GOT3 (cell line): ENCODE measurements around the gene KIF23.

ENCODE experiments used
- DNase-seq: peaks from one replicate; lab custom pipeline; 2025; ENCODE audit warnings: mixed read lengths; lab: John Stamatoyannopoulos, UW

KIF23 gene

GRCh38 chr15:69466733-69467132 lies 52.6 kb downstream of the KIF23 start:
- DNase-seq, result no peak

DNA sequence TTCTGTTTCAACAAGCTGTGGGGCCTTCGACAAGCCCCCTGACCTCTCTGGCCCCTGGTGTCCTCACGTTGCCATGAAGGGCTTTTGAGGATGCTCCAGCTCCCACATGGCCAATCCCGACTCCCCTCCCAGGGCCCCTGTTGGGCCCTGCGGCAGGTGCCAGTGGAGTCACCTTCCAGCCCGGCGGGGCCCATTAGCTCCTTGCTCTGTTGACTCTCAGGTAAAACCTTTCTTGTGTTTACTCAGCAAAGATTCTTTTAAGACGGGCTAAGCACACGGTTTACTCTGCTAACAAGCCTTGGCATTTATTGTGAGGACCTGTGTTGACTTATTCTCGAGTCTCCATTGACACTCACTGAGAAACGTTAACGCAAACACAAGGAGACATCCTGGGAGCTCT lies 53.5 kb downstream of the KIF23 start:
- no peak for DNase-seq

GRCh38 chr15:69468241-69469121 lies 54.3 kb downstream of the KIF23 start:
- DNase-seq, result no peak

DNA sequence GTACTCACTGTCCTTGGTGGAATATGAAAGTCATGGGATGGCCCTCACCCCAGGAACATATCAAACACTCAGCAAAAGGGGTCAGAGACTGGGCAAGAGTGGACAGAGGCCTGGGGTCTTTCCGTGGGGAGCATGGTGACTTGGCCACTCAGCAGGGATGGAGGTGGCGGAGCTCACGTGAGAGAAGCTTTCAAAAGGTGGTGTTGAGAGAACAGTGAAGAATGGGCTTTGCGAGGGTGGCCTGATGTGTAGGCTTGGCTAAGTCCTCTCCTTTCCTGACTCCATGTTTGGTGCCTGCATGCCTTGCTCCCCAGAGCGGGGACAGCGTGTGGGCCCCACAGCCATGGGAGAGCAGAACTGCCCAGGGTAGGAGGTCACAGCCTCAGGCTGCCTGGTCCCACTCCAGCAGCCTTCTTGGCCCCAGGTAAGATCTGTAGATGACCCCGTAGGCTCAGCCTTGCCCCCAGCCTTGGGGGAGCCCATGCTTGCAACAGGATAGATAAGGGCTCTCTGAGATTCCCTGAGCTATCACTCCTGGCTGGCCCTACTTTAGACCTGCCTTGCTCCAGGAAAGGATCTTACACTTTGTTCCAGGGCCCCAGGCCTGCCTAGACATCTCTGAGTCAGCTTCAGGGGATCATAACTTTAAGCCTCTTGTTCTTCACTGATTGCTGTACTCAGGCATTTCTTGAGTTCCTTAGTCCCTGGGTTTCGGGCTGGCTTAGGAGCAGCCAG lies 55.5 kb downstream of the KIF23 start:
- no peak for DNase-seq

DNA sequence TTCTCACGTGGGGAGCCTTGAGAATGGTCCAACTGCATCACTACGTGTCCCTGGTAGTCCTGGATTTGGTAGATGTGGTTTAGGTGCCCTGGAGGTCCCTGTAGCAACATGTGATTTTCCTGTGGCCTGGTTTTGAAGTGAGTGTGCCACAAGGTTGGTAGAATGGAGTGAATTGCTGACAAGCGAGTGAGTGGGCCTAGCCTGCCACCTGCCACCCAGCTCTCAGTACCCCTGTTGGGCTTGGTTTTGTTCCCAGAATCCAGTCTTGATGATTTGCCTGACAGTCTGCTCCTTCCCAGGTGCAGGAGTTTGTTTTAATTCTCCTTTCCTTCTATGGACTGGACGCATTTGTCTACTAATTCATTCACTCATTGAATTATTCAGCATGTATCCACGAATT lies 57.9 kb downstream of the KIF23 start:
- DNase-seq, result no peak

DNA sequence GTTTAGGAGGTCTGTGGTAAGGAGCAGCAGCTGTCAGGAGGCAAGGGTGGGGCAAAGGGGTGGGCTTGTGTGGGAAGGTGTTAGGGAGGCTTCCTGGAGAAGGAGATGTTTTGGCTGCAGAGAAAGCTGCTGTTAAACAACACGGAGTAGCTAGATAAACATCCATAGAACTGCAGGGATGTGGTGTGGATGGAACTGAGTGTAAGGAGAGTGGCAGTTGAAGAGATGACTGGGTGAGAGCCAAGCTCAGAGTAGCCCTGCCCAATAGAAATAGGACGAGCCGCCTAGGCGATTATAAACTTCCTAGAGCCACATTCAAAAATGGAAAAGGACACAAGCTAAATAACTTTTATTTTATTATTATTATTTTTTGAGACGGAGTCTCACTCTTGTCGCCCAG lies 58.4 kb downstream of the KIF23 start:
- DNase-seq, result no peak

GRCh38 chr15:69474291-69474690 lies 60.1 kb downstream of the KIF23 start:
- no peak for DNase-seq

DNA sequence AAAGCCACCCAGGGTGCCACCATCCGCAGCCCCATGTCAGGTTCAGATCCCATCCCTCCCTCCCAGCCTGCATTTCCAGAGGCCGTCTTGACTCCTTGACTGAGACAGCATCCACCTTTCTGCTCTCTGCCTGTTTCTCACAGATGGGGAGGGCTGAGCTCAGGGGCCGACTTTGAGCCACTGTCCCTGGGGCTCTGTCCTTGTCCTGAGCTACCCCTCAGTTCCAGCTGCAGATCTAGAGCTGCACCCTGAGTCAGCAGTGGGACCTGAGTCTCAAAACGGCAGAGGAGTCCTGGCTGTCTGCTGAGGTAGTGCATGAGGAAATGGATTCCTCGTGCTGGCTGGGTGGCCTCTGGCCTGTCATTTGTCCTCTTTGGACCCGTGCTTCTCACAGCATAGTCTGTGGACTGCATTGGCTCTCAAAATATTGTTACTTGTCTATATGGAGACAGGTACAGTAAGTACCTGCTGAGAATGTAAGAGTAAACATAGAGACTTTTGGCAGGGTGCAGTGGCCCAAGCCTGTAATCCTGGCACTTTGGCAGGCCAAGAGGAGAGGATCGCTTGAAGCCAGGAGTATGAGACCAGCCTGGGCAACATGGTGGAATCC lies 60.8 kb downstream of the KIF23 start:
- no peak for DNase-seq

DNA sequence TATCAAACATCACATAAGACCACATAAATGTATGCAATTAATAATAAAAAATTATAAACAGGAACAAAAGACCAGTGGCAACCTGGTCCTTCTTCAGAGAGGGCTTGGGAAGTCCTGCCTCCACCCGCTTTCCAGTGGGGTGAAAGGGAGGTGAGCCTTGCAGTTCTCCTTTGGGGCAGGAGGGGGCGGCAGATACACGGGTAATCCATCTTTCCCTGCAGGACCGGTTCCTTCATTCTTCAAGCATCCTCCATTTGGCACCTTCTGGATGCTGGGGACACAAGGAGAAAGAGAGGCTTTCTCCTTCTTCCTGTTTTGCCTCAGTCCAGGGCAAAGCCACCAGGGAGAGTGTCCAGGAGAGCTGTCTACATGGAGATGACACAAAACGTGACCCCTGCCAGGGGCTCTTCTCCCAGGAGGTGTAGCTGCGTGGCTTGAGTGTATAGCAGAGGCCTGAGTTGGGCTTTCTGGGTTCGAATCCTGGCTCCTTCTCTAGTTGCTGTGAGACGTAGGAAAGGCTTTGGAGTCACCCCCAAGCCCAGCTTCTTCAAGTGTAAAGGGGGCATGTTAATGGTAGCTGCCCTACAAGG lies 61.7 kb downstream of the KIF23 start:
- peak; percentile 44 for DNase-seq

- no peak for DNase-seq
These were observed 62.7 kb downstream of the KIF23 start for GRCh38 chr15:69476704-69477473.

- no peak for DNase-seq
These were observed 64.2 kb downstream of the KIF23 start for GRCh38 chr15:69478259-69478781.

- no peak for DNase-seq
These were observed 64.9 kb downstream of the KIF23 start for GRCh38 chr15:69479081-69479480.

GRCh38 chr15:69479971-69480370 lies 65.8 kb downstream of the KIF23 start:
- DNase-seq, result no peak

GRCh38 chr15:69480932-69481331 lies 66.8 kb downstream of the KIF23 start:
- no peak for DNase-seq

- DNase-seq, result no peak
These were observed 68.6 kb downstream of the KIF23 start for GRCh38 chr15:69482686-69483256.

- no peak for DNase-seq
These were observed 70.7 kb downstream of the KIF23 start for GRCh38 chr15:69484837-69485236.

DNA sequence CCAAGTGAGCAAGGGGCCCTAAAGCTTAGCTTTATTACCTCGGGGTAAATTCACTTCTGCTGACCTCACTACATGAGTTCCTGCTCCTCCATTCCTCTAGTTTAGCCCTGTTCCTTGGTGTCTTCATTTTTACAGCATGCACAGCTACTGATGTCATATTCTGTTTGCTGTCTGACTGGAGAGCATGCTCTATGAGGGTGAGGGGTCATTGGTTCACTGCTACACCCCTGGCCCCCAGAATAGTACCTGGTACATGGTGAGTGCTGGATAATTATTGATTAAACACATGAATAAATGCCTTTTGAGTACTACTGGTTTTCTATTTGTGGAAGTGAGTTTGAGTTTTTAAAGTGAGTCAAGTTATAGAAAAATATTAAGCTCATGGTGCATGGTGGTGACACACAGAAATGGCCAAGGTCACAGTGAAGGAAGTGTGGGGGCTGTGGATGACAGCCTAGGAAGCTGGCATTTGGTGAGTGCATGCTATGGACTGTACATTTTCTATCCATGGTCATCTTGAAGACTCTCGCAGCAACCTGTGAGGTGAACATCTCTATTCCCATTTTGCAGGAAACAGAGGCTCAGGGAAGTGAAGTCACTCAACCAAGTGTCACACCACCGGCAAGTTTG lies 72.4 kb downstream of the KIF23 start:
- no peak for DNase-seq

GRCh38 chr15:69489073-69489571 lies 75.0 kb downstream of the KIF23 start:
- no peak for DNase-seq

GRCh38 chr15:69490356-69491037 lies 76.3 kb downstream of the KIF23 start:
- DNase-seq, result no peak

GRCh38 chr15:69491038-69491505 lies 76.9 kb downstream of the KIF23 start:
- no peak for DNase-seq
